ENCODE measurements around the gene HOXA2.

HOXA2 gene

DNA sequence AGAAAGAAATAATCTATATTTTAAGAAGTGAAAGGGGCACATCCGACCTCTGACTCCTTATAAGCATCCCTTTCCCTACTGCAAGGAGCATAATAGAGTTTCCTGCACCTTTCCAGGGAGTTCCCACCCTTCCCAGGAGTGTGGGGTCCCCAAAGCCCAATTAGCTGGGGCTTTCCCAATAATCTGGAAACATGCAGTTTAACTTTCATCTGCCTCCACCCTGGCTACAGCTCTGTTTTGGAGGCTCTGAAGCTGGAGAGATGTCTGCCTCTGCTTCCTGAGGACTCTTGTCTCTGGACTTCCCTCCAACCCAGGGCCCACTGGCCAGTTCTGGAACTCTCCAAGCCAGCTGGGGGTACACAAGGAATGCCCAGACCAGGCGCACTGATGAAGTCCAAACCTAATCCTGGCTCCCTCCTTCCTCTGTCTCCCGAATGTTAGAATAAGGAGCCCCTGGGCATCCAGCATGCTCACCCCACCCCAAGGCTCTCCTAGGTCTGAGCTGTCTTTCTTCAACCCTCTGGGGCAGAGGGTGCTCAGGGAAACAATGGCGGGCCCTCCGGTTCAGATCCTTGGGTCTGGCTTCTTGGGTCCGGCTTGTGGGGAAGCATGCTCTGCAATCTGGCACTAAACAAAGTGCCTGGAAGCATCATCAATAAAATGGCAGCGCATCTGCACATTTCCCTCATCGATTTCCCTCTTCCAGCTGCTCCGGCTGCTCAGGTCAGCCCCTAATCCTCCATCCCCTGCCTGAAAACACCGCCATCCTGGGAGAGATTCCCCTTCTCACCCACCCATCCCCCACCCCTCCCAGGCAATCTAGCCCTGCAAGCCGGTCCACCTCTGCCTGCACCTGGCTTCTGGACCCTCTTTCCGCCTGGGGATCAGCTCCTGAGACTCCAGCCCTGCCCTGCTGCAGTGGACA is 14.7 kb upstream of the HOXA2 start:
- H3K4me3 ChIP-seq (ENCODE audit: low read depth, low read length) = no peak overlapping the region
- TF ChIP-seq, protein P1, sequence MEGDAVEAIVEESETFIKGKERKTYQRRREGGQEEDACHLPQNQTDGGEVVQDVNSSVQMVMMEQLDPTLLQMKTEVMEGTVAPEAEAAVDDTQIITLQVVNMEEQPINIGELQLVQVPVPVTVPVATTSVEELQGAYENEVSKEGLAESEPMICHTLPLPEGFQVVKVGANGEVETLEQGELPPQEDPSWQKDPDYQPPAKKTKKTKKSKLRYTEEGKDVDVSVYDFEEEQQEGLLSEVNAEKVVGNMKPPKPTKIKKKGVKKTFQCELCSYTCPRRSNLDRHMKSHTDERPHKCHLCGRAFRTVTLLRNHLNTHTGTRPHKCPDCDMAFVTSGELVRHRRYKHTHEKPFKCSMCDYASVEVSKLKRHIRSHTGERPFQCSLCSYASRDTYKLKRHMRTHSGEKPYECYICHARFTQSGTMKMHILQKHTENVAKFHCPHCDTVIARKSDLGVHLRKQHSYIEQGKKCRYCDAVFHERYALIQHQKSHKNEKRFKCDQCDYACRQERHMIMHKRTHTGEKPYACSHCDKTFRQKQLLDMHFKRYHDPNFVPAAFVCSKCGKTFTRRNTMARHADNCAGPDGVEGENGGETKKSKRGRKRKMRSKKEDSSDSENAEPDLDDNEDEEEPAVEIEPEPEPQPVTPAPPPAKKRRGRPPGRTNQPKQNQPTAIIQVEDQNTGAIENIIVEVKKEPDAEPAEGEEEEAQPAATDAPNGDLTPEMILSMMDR (IDR thresholded peaks at IDR 0.05; ENCODE audit: borderline replicate concordance, insufficient read depth, low read depth, low read length) = no peak

DNA sequence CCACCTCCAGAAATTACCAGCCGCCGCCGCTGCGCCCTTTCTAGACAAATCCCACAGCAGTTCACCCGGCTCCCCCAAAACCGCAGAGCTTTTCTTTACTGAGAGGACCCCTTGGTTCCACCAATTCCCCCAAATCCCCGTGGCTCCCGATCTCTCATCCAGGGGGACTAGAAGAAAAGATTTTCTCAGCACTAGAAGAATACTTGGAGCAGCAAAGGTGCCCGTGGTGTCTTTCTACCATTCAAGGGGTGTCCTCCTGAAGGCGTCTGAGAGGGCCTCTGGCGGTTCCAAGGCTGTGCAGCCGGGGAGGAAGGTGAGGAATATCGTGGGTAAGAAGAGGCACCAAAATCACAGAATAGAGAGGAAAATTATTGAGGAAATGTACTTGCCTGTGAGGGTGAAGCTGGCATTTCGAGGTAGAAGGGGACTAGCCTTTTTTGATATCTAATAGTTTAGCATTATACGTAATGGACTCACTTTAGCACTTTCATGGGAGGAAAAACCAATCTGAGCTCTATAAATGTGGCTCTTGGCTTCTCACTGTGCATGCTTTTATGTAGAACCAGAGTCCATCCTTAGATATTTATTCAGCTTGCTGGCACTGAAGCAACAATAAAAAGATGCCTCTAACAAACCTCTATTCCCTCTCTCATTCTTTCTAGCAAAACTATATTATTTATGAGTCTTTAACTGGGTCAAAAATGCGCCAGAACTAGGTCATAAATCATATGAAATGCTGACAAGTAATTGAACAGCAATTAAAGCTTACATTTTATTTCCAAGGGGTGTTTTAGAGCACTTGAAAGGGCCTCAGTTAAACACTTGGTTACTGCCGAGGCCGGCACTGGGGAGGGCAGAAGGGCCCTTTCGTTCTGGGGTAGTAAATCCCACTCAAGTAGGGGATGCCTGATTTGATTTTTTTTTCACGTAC is 13.8 kb upstream of the HOXA2 start:
- no peak overlapping the region for H3K4me3 ChIP-seq (ENCODE audit: low read depth, low read length)
- TF ChIP-seq, protein P1 (IDR thresholded peaks at IDR 0.05; ENCODE audit: borderline replicate concordance, insufficient read depth, low read depth, low read length) = no peak

DNA sequence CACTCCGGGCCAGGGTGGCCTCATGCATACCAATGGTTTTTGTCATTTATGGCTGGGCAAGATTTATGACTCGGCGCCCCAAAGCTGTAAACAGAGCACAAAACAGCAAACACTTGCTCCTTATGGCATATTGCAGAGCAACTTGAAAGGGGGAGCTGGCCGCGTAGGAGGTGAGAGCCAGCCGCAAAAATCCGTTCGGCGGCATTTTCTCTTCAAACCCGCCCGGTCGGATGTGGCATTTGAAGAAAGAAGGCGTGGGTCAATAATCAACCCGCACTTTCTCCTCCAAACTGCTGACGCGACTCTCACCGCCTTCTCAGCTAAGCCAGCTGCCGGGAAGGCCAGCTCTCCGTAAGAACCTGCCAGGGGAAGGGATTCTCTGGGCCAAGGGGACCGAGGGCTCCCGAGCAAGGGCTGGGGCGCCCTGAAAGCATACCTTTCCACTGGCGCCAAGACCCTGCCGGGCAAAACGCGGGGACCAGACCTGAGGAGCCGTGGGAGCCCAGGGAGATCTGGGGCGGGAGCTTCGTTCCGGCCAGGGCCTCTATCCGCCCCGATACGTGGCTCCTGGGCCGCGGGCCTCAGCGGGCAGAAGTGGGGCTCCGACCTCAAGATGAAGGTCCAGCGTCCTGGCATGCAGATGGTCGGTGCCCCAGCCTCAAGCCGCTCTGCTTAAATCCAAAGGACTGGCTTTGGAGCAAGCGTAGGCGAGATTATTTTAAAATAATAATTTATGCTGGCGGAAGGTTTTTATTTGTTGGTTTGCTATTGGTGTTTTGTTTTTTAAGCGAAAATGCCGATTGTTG is 12.9 kb upstream of the HOXA2 start:
- TF ChIP-seq, protein P1 (IDR thresholded peaks at IDR 0.05; ENCODE audit: borderline replicate concordance, insufficient read depth, low read depth, low read length) = no peak
- no peak overlapping the region for H3K4me3 ChIP-seq (ENCODE audit: low read depth, low read length)

DNA sequence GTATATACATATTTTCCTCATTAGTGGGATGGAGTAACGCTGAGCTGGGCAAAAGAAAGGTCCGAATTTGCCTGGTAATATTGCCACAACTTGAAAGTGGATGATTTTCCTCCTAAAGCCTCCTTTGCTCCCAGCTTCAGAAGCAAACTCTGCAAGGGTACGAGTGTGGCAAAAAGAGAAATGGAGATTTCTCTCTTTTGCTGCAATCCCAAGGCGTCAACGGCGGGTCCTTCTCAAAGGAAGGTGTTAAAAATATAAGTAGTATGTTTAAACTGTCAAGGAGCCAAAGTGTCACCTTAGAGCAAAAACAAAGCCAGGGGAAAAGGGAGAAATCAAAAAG is 12.4 kb upstream of the HOXA2 start:
- H3K4me3 ChIP-seq (ENCODE audit: low read depth, low read length) = no peak overlapping the region
- TF ChIP-seq, protein P1 (IDR thresholded peaks at IDR 0.05; ENCODE audit: borderline replicate concordance, insufficient read depth, low read depth, low read length) = no peak

DNA sequence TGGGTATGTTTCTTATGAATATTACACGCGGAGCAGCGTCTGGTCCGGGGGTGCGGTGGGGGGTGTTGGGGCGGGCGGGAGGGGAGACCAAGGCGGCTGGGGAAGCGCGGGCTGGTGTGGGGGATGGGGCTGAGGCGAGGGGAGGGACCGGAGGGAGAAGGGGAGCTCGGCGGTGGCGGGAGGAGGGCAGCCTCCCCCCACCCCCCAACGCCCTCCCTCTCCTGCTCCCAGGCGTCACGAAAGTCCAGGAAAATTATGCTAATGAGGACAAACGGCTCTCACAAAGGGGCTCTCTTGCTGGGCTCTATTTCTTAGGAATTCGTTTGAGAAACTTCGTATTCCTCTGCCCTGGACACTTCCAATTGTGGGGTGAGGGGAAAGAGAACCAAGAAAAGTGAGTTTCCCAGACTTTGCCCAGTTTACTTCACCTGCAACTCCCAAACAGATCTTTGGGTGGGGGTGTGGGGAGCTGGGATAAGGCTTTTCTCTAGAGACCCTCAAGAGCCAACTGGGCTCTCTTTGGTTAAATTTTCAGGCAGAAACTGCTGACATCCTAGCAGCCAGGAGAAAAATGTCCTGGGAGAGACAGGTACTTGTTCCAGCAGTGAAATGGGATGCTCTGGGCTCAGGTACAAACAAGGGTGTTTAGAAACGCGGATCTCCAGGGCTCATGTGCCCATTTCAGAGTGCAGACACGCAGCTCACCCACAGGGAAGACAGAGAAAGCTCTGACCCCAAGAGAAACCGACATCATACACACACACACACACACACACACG is 11.7 kb upstream of the HOXA2 start:
- TF ChIP-seq, protein P1 (IDR thresholded peaks at IDR 0.05; ENCODE audit: borderline replicate concordance, insufficient read depth, low read depth, low read length) = no peak
- H3K4me3 ChIP-seq (ENCODE audit: low read depth, low read length) = no peak overlapping the region

Measured in GM12875 (cell line).